Endothelial cell of umbilical vein (primary cell): ENCODE data around the gene CDYL. TPM values are rescaled to one million over a fixed set of nuclear protein-coding genes. Genes with fewer than 3 reads are reported as not detected.

Experiments
- BruUV-seq: library from RNA; stranded (reverse); fragments of 400-500 nt; replicated peaks from 2 replicates; lab custom pipeline; 2021; lab: Mats Ljungman, UMichigan
- CTCF ChIA-PET: fragments of 300-600, 350-600 bp; sonication (Branson Sonifier 250); formaldehyde crosslinking; loops from one replicate; lab custom pipeline; 2021; ENCODE audit warnings: antibody characterized with exemption, inconsistent platforms; lab: Charles Lee
- POLR2A ChIA-PET: fragments of 300-600, 350-600 bp; sonication (Branson Sonifier 250); formaldehyde crosslinking; loops from one replicate; lab custom pipeline; 2021; ENCODE audit warnings: antibody characterized with exemption, inconsistent platforms; lab: Charles Lee
- DNase-seq: peaks from one replicate; pipeline ENCODE4 v3.0.0-alpha.2; 2011; ENCODE audit warnings: low read depth, low spot score
- FAIRE-seq: peaks from 2 replicates; lab custom pipeline; 2011; peaks lifted over from hg19 to GRCh38; lab: Jason Lieb, UNC
- H2AFZ ChIP-seq: 2 replicates; pipeline ENCODE4 v1.6.0; 2012; ENCODE audit warnings: low read depth, low read length, control low read depth, inconsistent platforms
- H3K27ac ChIP-seq: 2 replicates; pipeline ENCODE4 v1.5.1; 2011; ENCODE audit warnings: low read depth, mild to moderate bottlenecking, control low read depth, low read length, moderate library complexity; ENCODE audit not compliant: insufficient read depth
- H3K27me3 ChIP-seq, 2 experiments: 2 replicates each; pipeline versions ENCODE4 v1.6.0 to v1.6.1; 2011; ENCODE audit warnings: low read length in 2 of 2, mixed read lengths in 1 of 2; ENCODE audit not compliant: control insufficient read depth in 2 of 2, insufficient read depth in 2 of 2
- H3K36me3 ChIP-seq, 2 experiments: 2 replicates in 1 of 2; 3 replicates in 1 of 2; pipeline ENCODE4 v1.5.1; 2011; ENCODE audit warnings: low read length in 2 of 2, mild to moderate bottlenecking in 1 of 2, moderate library complexity in 1 of 2; ENCODE audit not compliant: control insufficient read depth in 2 of 2, insufficient read depth in 2 of 2; ENCODE audit errors: extremely low read depth in 1 of 2
- H3K4me1 ChIP-seq: 3 replicates; pipeline ENCODE4 v1.5.1; 2011; ENCODE audit warnings: mild to moderate bottlenecking, low read length; ENCODE audit not compliant: control insufficient read depth, insufficient read depth; ENCODE audit errors: extremely low read depth
- H3K4me2 ChIP-seq: 2 replicates; pipeline ENCODE4 v1.6.1; 2011; ENCODE audit warnings: low read length, control low read depth, mixed read lengths; ENCODE audit not compliant: insufficient read depth
- H3K4me3 ChIP-seq, 3 experiments: fragments of 200-600 bp in 1 of 3; sonication (generic), shearing (Covaris generic) in 1 of 3; replicated peaks in 1 of 3; 2 replicates each; pipeline ENCODE4 v1.5.1; 2011 to 2016; ENCODE audit warnings: control low read depth in 3 of 3, low read length in 3 of 3, mild to moderate bottlenecking in 2 of 3, inconsistent platforms in 1 of 3, low read depth in 1 of 3, moderate library complexity in 1 of 3; ENCODE audit not compliant: insufficient read depth in 1 of 3
- H3K79me2 ChIP-seq: 2 replicates; pipeline ENCODE4 v1.6.0; 2012; ENCODE audit warnings: low read length, inconsistent platforms; ENCODE audit not compliant: control insufficient read depth, insufficient read depth
- H3K9ac ChIP-seq: replicated peaks from 2 replicates; pipeline ENCODE3; 2011; ENCODE audit warnings: low read length, control low read depth; ENCODE audit not compliant: insufficient read depth; ENCODE audit errors: extremely low read depth
- H3K9me1 ChIP-seq: replicated peaks from 3 replicates; pipeline ENCODE4 v1.6.0; 2011; ENCODE audit warnings: mild to moderate bottlenecking, low read length; ENCODE audit not compliant: control insufficient read depth, insufficient read depth; ENCODE audit errors: extremely low read depth
- H3K9me3 ChIP-seq: replicated peaks from 2 replicates; pipeline ENCODE4 v1.5.1; 2012; ENCODE audit warnings: low read length, inconsistent platforms; ENCODE audit not compliant: control insufficient read depth, insufficient read depth
- H4K20me1 ChIP-seq: replicated peaks from 2 replicates; pipeline ENCODE3; 2011; ENCODE audit warnings: mild to moderate bottlenecking, low read length; ENCODE audit not compliant: control insufficient read depth, insufficient read depth; ENCODE audit errors: extremely low read depth
- CTCF ChIP-seq, 2 donors: IDR thresholded peaks; 1 replicate in 1 of 2; 2 replicates in 1 of 2; pipeline ENCODE4 v1.5.1; 2011; ENCODE audit warnings: low read length in 2 of 2, mild to moderate bottlenecking in 2 of 2, moderate library complexity in 2 of 2, control low read depth in 1 of 2, inconsistent platforms in 1 of 2, low read depth in 1 of 2; ENCODE audit not compliant: insufficient read depth in 1 of 2; ENCODE audit errors: extremely low read depth in 1 of 2
- EZH2 ChIP-seq: IDR thresholded peaks from 2 replicates; pipeline ENCODE4 v1.6.1; 2012; ENCODE audit warnings: borderline replicate concordance, low read depth, mild to moderate bottlenecking, moderate library complexity, low read length, inconsistent platforms; ENCODE audit not compliant: severe bottlenecking
- FOS ChIP-seq: IDR thresholded peaks from 2 replicates; pipeline ENCODE4 v1.6.1; 2011; ENCODE audit warnings: mild to moderate bottlenecking, low read length, moderate library complexity, borderline replicate concordance; ENCODE audit not compliant: insufficient read depth
- GATA2 ChIP-seq: IDR thresholded peaks from 2 replicates; pipeline ENCODE4 v1.7.0; 2011; ENCODE audit warnings: low read depth, mild to moderate bottlenecking, moderate library complexity, mixed read lengths, low read length; ENCODE audit not compliant: insufficient read length, insufficient read depth
- JUN ChIP-seq: IDR thresholded peaks from 2 replicates; pipeline ENCODE4 v1.6.1; 2011; ENCODE audit warnings: borderline replicate concordance, low read depth; ENCODE audit not compliant: insufficient read length, insufficient read depth
- MAX ChIP-seq: IDR thresholded peaks from 2 replicates; pipeline ENCODE4 v1.6.1; 2011; ENCODE audit not compliant: insufficient read depth, insufficient read length
- MYC ChIP-seq: IDR thresholded peaks from one replicate; pipeline ENCODE4 v1.6.1; 2011; ENCODE audit warnings: mild to moderate bottlenecking, low read depth, low read length
- POLR2A ChIP-seq: IDR thresholded peaks from 2 replicates; pipeline ENCODE4 v1.6.1; 2012; ENCODE audit warnings: low read depth, mild to moderate bottlenecking, control low read depth, low read length
- POLR2AphosphoS5 ChIP-seq: IDR thresholded peaks from 2 replicates; pipeline ENCODE4 v1.6.1; 2012; ENCODE audit warnings: low read depth, mild to moderate bottlenecking, control low read depth, low read length, moderate library complexity; ENCODE audit not compliant: insufficient read depth
- dilution Hi-C: fragments of 300-500 bp; cut with MboI; formaldehyde crosslinking; loops from one replicate; pipeline ENCODE4 v1.15.0; 2019; ENCODE audit warnings: low sequenced_read_pairs; ENCODE audit not compliant: extremely low pct_ligation_motif_present
- intact Hi-C: fragments of 100-400 bp; cut with micrococcal nuclease; formaldehyde crosslinking; loops from one replicate; pipeline ENCODE4 v1.10.0; 2022
- polyA plus RNA-seq, 4 experiments: library from polyadenylated mRNA; depleted of rRNA in 3 of 4; stranded (reverse) in 3 of 4; unstranded in 1 of 4; fragments of >200 nt; gene quantifications; 2 replicates each; pipeline versions ENCODE4 v1.2.1 to v1.2.3, GENCODE V29; 2011 to 2012; ENCODE audit warnings: missing spikeins in 1 of 4
- total RNA-seq: library from RNA; stranded (reverse); gene quantifications from 2 replicates; pipeline ENCODE4 v1.2.3, GENCODE V29; 2021

Gene CDYL
- total and polyA plus RNA-seq, 2 donors (not counting 3 experiments of a cell fraction or from before 2014, with no cell fraction given), result 10.2 to 35.6 TPM

DNA sequence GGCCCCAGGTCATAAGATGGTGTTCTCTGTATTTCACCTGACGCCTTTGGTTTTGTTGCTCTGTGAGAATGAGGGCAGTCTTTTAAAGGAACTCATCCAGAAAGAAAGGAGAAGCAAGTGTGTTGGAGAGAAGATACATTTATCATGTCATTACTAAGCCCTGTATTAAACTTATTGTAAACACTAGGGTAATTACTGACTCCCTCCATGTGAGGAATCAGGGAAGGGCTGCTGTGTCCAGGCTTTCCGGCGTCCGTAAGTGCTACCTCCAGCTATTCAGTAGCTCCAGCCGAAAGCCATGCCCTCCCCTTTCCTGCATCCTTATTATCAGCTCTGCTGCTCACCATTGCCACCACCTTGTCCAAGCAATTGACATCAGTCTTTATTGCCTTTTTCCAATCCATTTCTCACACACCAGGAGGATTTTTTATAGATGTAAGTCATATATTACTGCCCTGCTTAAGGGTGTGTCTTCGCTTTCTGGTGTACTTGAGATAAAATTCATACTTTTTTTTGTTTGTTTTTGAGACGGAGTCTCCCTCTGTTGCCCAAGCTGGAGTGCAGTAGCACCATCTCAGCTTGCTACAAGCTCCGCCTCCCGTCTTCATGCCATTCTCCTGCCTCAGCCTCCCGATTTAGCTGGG, 133.0 kb downstream of the CDYL start:
- Histone ChIP-seq H3K79me2 (peaks cover 2% of the 10 kb centered on the region), H2AFZ (no peak overlapping the region), H3K4me3 (no peak overlapping the region), H3K36me3 (no peaks in the 10 kb centered on the region), H3K4me1 (peaks cover 6% of the 10 kb centered on the region), H3K4me2 (no peak overlapping the region), H3K9ac (no peak overlapping the region), H3K9me1 (no peaks in the 10 kb centered on the region), H3K27me3 (no peaks in the 10 kb centered on the region), H3K9me3 (no peaks in the 10 kb centered on the region), H4K20me1 (no peaks in the 10 kb centered on the region), H3K27ac (no peak overlapping the region)
- FAIRE-seq (no peak), DNase-seq (no peak)
- POLR2A ChIA-PET, result no interaction called here
- dilution Hi-C loops, result no loop called here
- CTCF ChIA-PET, result interaction anchor here (1.4 kb wide), 1 partner anchor 13 kb away, joined by 3 read pairs; no protein-coding TSS in a partner anchor
- no TSS peak for BruUV-seq
- TF ChIP-seq MYC (no peak), EZH2 (no peak), FOS (no peak), CTCF (IDR thresholded peaks at IDR 0.05; ENCODE audit: extremely low read depth in 1 of 2, insufficient read depth in 1 of 2, low read depth in 1 of 2, low read length in 2 of 2) (no peak), GATA2 (no peak), JUN (no peak), POLR2AphosphoS5 (no peak), MAX (no peak), POLR2A (no peak)
- intact Hi-C loops, result no loop called here
